ENCODE measurements around the gene ZNF439. TPM values are rescaled to one million over a fixed set of nuclear protein-coding genes. Genes with fewer than 3 reads are reported as not detected.
"Not testable (repeated sequence)": the region's sequence is repeated elsewhere in the genome, so short reads cannot be mapped to it uniquely, and the experiment has no call there.

Gene ZNF439
- total and polyA plus RNA-seq, 4 donors = 2.5 to 21.7 (median 8.0) TPM

- no peaks in the 10 kb centered on the region for H3K27me3 ChIP-seq (ENCODE audit: control insufficient read depth in 3 of 3, insufficient read depth in 3 of 3, low read length in 2 of 3)
- peaks cover 4 to 17% (median 10%) of the 10 kb centered on the region in 4 donors for H3K9me3 ChIP-seq (ENCODE audit: control insufficient read depth in 4 of 4, insufficient read depth in 3 of 4, low read length in 3 of 4)
- H3K4me1 ChIP-seq (ENCODE audit: control insufficient read depth in 5 of 5, insufficient read depth in 5 of 5, low read length in 5 of 5) = no peaks in the 10 kb centered on the region
- no peak overlapping the region for H3K4me3 ChIP-seq
- no peak for ATAC-seq (ENCODE audit: insufficient read depth, low FRiP score)
- no peak for TF ChIP-seq CTCF (IDR thresholded peaks at IDR 0.05; ENCODE audit: control extremely low read depth, extremely low read depth)
- no peak overlapping the region for H3K9ac ChIP-seq (ENCODE audit: insufficient read depth in 1 of 2, low read length in 2 of 2)
- H3K36me3 ChIP-seq (ENCODE audit: control insufficient read depth in 4 of 4, insufficient read depth in 4 of 4, low read length in 4 of 4) = peaks cover 1 to 11% (median 6%) of the 10 kb centered on the region in 4 donors
- no peak for DNase-seq
- WGBS, 2 donors = 78 to 95% methylated on average over 1 of the region's 1 CpG
- H3K27ac ChIP-seq (ENCODE audit: low read depth in 1 of 2, low read length in 1 of 2) = no peak overlapping the region
These were observed 25.2 kb downstream of the ZNF439 start for GRCh38 chr19:11873762-11874161.

- 78 to 82% methylated on average over 16 of the region's 16 CpGs for WGBS, 2 donors
- not testable (repeated sequence) for ATAC-seq (ENCODE audit: insufficient read depth, low FRiP score); H3K4me3 ChIP-seq; H3K4me1 ChIP-seq (ENCODE audit: control insufficient read depth in 5 of 5, insufficient read depth in 5 of 5, low read length in 5 of 5); H3K27ac ChIP-seq (ENCODE audit: low read depth in 1 of 2, low read length in 1 of 2); H3K9ac ChIP-seq (ENCODE audit: insufficient read depth in 1 of 2, low read length in 2 of 2); DNase-seq; H3K9me3 ChIP-seq (ENCODE audit: control insufficient read depth in 4 of 4, insufficient read depth in 3 of 4, low read length in 3 of 4); H3K27me3 ChIP-seq (ENCODE audit: control insufficient read depth in 3 of 3, insufficient read depth in 3 of 3, low read length in 2 of 3); H3K36me3 ChIP-seq (ENCODE audit: control insufficient read depth in 4 of 4, insufficient read depth in 4 of 4, low read length in 4 of 4)
These were observed 31.3 kb downstream of the ZNF439 start for GRCh38 chr19:11879687-11880266.

- Histone ChIP-seq H3K4me3 (no peak overlapping the region), H3K36me3 (ENCODE audit: control insufficient read depth in 4 of 4, insufficient read depth in 4 of 4, low read length in 4 of 4) (no peaks in the 10 kb centered on the region), H3K9me3 (ENCODE audit: control insufficient read depth in 4 of 4, insufficient read depth in 3 of 4, low read length in 3 of 4) (peaks cover 0 to 5% (median 0%) of the 10 kb centered on the region in 4 donors), H3K9ac (ENCODE audit: insufficient read depth in 1 of 2, low read length in 2 of 2) (no peak overlapping the region), H3K27ac (ENCODE audit: low read depth in 1 of 2, low read length in 1 of 2) (no peak overlapping the region), H3K4me1 (ENCODE audit: control insufficient read depth in 5 of 5, insufficient read depth in 5 of 5, low read length in 5 of 5) (peaks cover 0 to 3% (median 0%) of the 10 kb centered on the region in 5 donors), H3K27me3 (ENCODE audit: control insufficient read depth in 3 of 3, insufficient read depth in 3 of 3, low read length in 2 of 3) (no peaks in the 10 kb centered on the region)
- no peak for DNase-seq
- 90 to 95% methylated on average over 12 of the region's 12 CpGs for WGBS, 2 donors
- TF ChIP-seq CTCF (IDR thresholded peaks at IDR 0.05; ENCODE audit: control extremely low read depth, extremely low read depth) = no peak
- no peak for ATAC-seq (ENCODE audit: insufficient read depth, low FRiP score)
These were observed 32.1 kb downstream of the ZNF439 start for GRCh38 chr19:11880598-11880997.

GRCh38 chr19:11881151-11881800, 32.8 kb downstream of the ZNF439 start:
- no peaks in the 10 kb centered on the region for H3K27me3 ChIP-seq (ENCODE audit: control insufficient read depth in 3 of 3, insufficient read depth in 3 of 3, low read length in 2 of 3)
- ATAC-seq (ENCODE audit: insufficient read depth, low FRiP score) (no peak), DNase-seq (peak; percentile 66 to 77 (median 70))
- no peak overlapping the region for H3K9ac ChIP-seq (ENCODE audit: insufficient read depth in 1 of 2, low read length in 2 of 2)
- 18 to 20% methylated on average over 10 of the region's 10 CpGs for WGBS, 2 donors
- H3K4me3 ChIP-seq = no peak overlapping the region
- H3K9me3 ChIP-seq (ENCODE audit: control insufficient read depth in 4 of 4, insufficient read depth in 3 of 4, low read length in 3 of 4) = peaks cover 0 to 5% (median 0%) of the 10 kb centered on the region in 4 donors
- no peak overlapping the region for H3K27ac ChIP-seq (ENCODE audit: low read depth in 1 of 2, low read length in 1 of 2)
- no peaks in the 10 kb centered on the region for H3K36me3 ChIP-seq (ENCODE audit: control insufficient read depth in 4 of 4, insufficient read depth in 4 of 4, low read length in 4 of 4)
- H3K4me1 ChIP-seq (ENCODE audit: control insufficient read depth in 5 of 5, insufficient read depth in 5 of 5, low read length in 5 of 5) = peaks cover 0 to 3% (median 0%) of the 10 kb centered on the region in 5 donors
- peak; percentile 70 for TF ChIP-seq CTCF (IDR thresholded peaks at IDR 0.05; ENCODE audit: control extremely low read depth, extremely low read depth)

Measured in lung (tissue), 12 donors.